KMS-11 (cell line): ENCODE measurements around the gene CDK10.

Source experiments
- H2AFZ ChIP-seq: fragments of 200-600 bp; sonication (generic); 2 replicates; pipeline ENCODE4 v1.6.1; 2016; ENCODE audit warnings: antibody characterized with exemption, mixed run types, low read depth
- H3K27ac ChIP-seq: fragments of 200-600 bp; sonication (generic); 2 replicates; pipeline ENCODE4 v1.6.1; 2016; ENCODE audit warnings: mild to moderate bottlenecking, mixed run types
- H3K27me3 ChIP-seq: fragments of 200-600 bp; sonication (generic); 2 replicates; pipeline ENCODE4 v1.6.1; 2017; ENCODE audit warnings: mild to moderate bottlenecking, low read depth, mixed run types, moderate library complexity; ENCODE audit not compliant: insufficient read depth
- H3K36me3 ChIP-seq: fragments of 200-600 bp; sonication (generic); 2 replicates; pipeline ENCODE4 v1.6.1; 2017; ENCODE audit warnings: mild to moderate bottlenecking, mixed run types; ENCODE audit not compliant: insufficient read depth
- H3K4me1 ChIP-seq: fragments of 200-600 bp; sonication (generic); 2 replicates; pipeline ENCODE4 v1.6.1; 2016; ENCODE audit warnings: mild to moderate bottlenecking, low read depth, mixed run types; ENCODE audit not compliant: poor library complexity, severe bottlenecking
- H3K4me2 ChIP-seq: fragments of 200-600 bp; sonication (generic); 2 replicates; pipeline ENCODE4 v1.7.0; 2016; ENCODE audit warnings: mild to moderate bottlenecking, mixed run types
- H3K4me3 ChIP-seq: fragments of 200-600 bp; sonication (generic); IDR thresholded peaks from 2 replicates; pipeline ENCODE4 v1.6.1; 2017; ENCODE audit warnings: low read depth, low read length, mixed read lengths; ENCODE audit not compliant: insufficient read depth
- H3K79me2 ChIP-seq: fragments of 200-600 bp; sonication (generic); 2 replicates; pipeline ENCODE4 v1.6.1; 2016; ENCODE audit warnings: low read depth, mixed run types; ENCODE audit not compliant: insufficient read depth
- H3K9ac ChIP-seq: fragments of 200-600 bp; sonication (generic); 2 replicates; pipeline ENCODE4 v1.6.1; 2016; ENCODE audit warnings: mild to moderate bottlenecking, mixed run types
- H4K20me1 ChIP-seq: fragments of 200-600 bp; sonication (generic); 2 replicates; pipeline ENCODE4 v1.6.1; 2016; ENCODE audit warnings: mild to moderate bottlenecking, mixed run types; ENCODE audit not compliant: insufficient read depth
- CTCF ChIP-seq: fragments of 200-600 bp; sonication (generic); conservative IDR thresholded peaks from 2 replicates; pipeline ENCODE4 v1.6.1; 2017; ENCODE audit warnings: low read depth, mild to moderate bottlenecking, antibody characterized with exemption, low read length, moderate library complexity, mixed read lengths

Gene CDK10

GRCh38 chr16:89736554-89736953 is 50.1 kb downstream of the CDK10 start:
- H3K4me3 ChIP-seq, result no peak overlapping the region
- H3K79me2 ChIP-seq, result peaks cover 5% of the 10 kb centered on the region; the same call in 1 of the 2 replicates
- no peaks in the 10 kb centered on the region for H4K20me1 ChIP-seq
- H3K27ac ChIP-seq, result no peak overlapping the region
- no peak for TF ChIP-seq CTCF
- no peak overlapping the region for H3K4me2 ChIP-seq
- H2AFZ ChIP-seq, result no peak overlapping the region
- H3K36me3 ChIP-seq, result peaks cover 13% of the 10 kb centered on the region; the same call in 1 of the 2 replicates
- no peak overlapping the region for H3K9ac ChIP-seq
- H3K27me3 ChIP-seq, result no peaks in the 10 kb centered on the region
- H3K4me1 ChIP-seq, result peaks cover 19% of the 10 kb centered on the region

- Histone ChIP-seq H3K9ac (no peak overlapping the region), H3K4me1 (peaks cover 28% of the 10 kb centered on the region), H3K27ac (no peak overlapping the region), H3K4me2 (no peak overlapping the region), H4K20me1 (no peaks in the 10 kb centered on the region), H3K27me3 (no peaks in the 10 kb centered on the region), H3K4me3 (no peak overlapping the region), H3K36me3 (peaks cover 13% of the 10 kb centered on the region; the same call in 1 of the 2 replicates), H3K79me2 (peaks cover 5% of the 10 kb centered on the region; the same call in 1 of the 2 replicates), H2AFZ (no peak overlapping the region)
- TF ChIP-seq CTCF, result no peak
Observed at GRCh38 chr16:89737341-89738071, 51.0 kb downstream of the CDK10 start.

- H3K27ac ChIP-seq, result no peak overlapping the region
- no peak overlapping the region for H3K4me2 ChIP-seq
- no peak overlapping the region for H2AFZ ChIP-seq
- peaks cover 33% of the 10 kb centered on the region for H3K4me1 ChIP-seq
- peaks cover 5% of the 10 kb centered on the region; the same call in 1 of the 2 replicates for H3K79me2 ChIP-seq
- no peak overlapping the region for H3K9ac ChIP-seq
- H4K20me1 ChIP-seq, result no peaks in the 10 kb centered on the region
- no peaks in the 10 kb centered on the region for H3K27me3 ChIP-seq
- peaks cover 13% of the 10 kb centered on the region; the same call in 1 of the 2 replicates for H3K36me3 ChIP-seq
- H3K4me3 ChIP-seq, result no peak overlapping the region
- TF ChIP-seq CTCF, result no peak
Observed at GRCh38 chr16:89738072-89738377, 51.5 kb downstream of the CDK10 start.

GRCh38 chr16:89738538-89739317 is 52.2 kb downstream of the CDK10 start:
- H3K36me3 ChIP-seq, result peaks cover 13% of the 10 kb centered on the region; the same call in 1 of the 2 replicates

More at GRCh38 chr16:89738538-89739317, 52.2 kb downstream of the CDK10 start:
- Histone ChIP-seq H3K27ac (no peak overlapping the region), H3K4me3 (no peak overlapping the region), H2AFZ (no peak overlapping the region), H3K4me1 (peaks cover 40% of the 10 kb centered on the region), H3K9ac (no peak overlapping the region), H3K79me2 (peaks cover 5% of the 10 kb centered on the region; the same call in 1 of the 2 replicates), H3K4me2 (no peak overlapping the region), H4K20me1 (no peaks in the 10 kb centered on the region), H3K27me3 (no peaks in the 10 kb centered on the region)
- no peak for TF ChIP-seq CTCF
